Effector CD8-positive, alpha-beta T cell (primary cell): ENCODE results near the gene TNNC2.

Experiments
- DNase-seq: peaks from one replicate; lab custom pipeline; 2025; lab: John Stamatoyannopoulos, UW

Gene TNNC2

GRCh38 chr20:45781391-45781931 lies 45.7 kb downstream of the TNNC2 start:
- DNase-seq: no peak

GRCh38 chr20:45780159-45780558 lies 47.0 kb downstream of the TNNC2 start:
- no peak for DNase-seq

GRCh38 chr20:45779011-45779915 lies 47.8 kb downstream of the TNNC2 start:
- no peak for DNase-seq

GRCh38 chr20:45776931-45777330 lies 50.2 kb downstream of the TNNC2 start:
- DNase-seq: no peak

GRCh38 chr20:45775411-45775810 lies 51.7 kb downstream of the TNNC2 start:
- DNase-seq: no peak

- no peak for DNase-seq
These were observed 52.2 kb downstream of the TNNC2 start for GRCh38 chr20:45774945-45775344.
